GM15510 (cell line): ENCODE results near the gene CMTM4.

Experiments
- POLR2A ChIP-seq: IDR thresholded peaks from 3 replicates; pipeline ENCODE4 v1.6.1; 2011; ENCODE audit warnings: borderline replicate concordance; ENCODE audit not compliant: insufficient read length; ENCODE audit errors: extremely low read depth

CMTM4 gene

DNA sequence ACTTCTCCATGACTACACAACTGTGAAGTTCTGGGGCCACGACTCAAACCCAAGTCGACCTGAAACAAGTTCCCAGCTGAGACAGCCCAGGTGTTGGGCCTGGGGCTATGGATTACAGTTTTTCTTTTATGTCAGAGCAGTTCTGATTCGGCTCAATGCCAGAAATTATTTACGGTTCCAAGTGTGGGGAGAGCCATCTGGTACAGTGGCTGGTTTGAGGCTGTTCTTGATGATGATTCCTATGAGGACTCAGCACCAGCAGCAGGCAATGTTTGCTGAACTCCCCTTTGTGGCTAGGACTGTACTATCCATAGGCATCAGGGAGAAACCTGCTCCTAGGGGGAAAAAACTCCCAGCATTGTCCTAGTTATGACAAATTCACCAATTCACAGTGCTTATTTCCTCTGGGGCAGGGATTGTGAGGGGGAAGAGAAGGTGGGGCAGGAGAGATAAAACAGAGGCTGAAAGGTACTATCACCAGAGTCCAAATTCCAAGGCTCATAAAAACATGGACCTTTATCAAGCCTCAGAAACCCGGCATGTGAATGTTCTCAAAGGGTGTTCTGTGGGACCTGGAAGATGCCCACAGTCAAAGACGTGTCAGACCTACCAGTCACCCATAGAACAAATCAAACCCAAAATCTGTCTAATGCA lies 18.2 kb upstream of the CMTM4 start:
- TF ChIP-seq POLR2A, result no peak

GRCh38 chr16:66714062-66714461 lies 17.5 kb upstream of the CMTM4 start:
- TF ChIP-seq POLR2A, result no peak

DNA sequence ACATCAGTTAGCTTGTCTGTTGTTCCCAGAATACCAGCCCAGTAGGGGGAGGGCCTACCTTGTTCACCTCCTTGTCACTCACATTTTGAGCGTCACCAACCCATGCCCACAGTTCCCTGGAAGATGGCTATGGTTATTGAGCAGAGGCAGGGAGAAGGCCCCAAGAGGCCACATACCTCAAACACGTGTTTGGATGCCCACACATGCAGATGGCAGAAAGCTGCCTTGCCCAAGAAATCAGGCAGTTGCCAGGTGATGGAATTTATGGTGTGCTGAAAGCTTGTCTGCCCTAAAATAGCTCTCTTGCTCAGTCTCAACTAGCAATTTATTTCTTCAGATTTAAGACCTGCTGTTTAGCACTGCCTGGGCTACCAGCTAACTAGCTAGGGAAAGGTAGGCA lies 16.5 kb upstream of the CMTM4 start:
- no peak for TF ChIP-seq POLR2A

DNA sequence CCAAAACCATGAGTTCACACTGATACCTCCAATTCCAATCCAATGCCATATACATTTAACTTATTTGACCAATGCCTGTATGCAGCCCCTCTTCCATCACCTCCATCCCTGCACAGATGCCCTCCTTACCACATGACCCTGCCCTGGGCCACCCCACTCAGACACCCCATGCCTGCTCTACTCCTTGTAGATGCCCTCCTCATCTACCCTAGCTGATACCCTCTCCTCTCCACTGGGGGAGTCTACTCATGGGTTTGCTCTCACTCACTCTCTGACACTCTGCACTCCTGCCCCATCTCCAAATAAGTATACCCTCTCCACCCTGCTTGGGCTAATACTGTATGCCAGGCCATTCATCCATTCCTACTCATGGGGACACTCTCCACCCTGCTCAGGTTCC lies 16.0 kb upstream of the CMTM4 start:
- TF ChIP-seq POLR2A, result no peak

DNA sequence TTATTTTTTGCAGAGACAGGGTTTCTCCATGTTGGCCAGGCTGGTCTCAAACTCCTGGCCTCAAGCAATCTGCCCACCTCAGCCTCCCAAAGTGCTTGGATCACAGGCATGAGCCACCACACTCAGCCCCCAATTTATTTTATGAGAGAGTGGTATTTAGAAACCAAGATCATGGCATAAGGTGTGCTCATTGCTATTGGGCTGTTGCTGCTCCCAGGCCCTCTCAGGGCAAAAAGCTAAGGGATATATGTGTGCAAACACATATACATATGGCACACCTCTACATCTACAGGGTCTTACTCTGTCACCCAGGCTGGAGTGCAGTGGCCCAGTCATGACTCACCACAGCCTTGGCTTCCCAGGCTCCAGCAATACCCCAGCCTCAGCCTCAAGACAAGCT lies 15.0 kb upstream of the CMTM4 start:
- no peak for TF ChIP-seq POLR2A

GRCh38 chr16:66706506-66706880 lies 9.9 kb upstream of the CMTM4 start:
- TF ChIP-seq POLR2A, result no peak

DNA sequence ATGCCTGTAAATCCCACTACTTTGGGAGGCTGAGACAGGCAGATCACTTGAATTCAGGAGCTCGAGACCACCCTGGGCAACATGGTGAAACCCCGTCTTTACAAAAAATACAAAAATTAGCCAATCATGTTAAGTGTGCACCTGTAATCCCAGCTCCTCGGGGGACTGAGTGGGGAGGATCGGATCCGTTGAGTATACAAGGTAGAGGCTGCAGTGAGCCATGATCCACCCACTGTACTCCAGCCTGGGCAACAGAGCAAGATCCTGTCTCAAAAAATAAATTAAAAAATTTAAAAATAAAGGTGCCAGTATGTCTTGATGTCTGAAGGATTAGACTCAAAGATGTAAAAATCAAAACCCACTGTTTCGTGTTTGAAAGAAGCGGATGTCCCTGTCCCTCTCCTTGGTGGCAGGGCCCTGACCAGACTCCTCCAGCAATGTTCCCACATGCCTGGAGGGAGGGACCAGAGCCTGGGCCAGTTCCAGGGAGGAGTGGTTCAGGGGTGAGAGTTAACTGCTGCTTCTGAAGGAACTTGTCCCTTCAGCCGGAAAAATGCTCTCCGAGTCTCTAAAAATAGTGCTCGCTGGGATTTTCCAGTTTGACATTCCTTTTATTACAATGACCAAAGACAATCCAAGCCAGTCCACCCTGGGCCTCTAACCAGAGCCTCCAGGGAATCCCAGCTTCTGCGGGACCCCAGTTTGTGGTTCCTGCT lies 9.4 kb upstream of the CMTM4 start:
- TF ChIP-seq POLR2A, result no peak

DNA sequence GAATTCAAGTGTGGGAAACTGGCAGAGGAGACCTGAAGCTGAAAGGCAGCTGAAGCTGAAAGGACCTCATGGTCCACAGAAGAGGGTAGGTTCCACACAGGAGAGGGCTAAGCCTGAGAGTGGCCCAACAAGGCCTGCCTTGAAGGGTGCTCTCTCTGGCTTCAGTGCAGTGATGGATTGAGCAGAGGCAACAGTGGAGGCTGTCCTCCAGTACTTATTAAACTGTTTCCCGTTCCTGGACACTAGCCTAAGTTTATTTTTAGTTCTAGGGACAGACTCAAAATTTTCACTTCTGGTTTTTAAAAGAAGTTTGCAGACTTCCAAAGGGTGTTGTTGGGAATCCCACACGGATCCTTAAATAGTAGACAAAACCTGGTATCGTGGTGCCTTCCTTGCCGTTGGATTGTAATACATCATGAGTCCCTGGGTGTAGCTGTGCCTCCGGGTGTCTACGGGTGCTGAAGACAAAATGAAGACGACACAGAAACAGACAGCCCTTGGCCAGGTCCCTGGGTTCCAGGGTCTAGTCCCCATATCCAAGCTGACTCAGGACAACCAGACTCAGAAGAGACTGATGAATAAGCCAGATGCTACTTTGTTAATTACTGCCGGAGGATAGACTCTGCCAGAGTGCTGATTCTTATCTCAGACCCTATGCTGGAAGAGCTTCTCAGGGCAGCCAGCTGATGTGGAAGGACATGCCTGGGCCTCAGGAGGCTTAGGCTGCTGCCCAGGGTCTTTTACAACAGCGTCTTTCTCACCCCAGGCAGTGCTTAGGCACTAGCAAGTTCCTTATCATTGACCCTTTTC lies 7.1 kb upstream of the CMTM4 start:
- no peak for TF ChIP-seq POLR2A

GRCh38 chr16:66701516-66701915 lies 5.0 kb upstream of the CMTM4 start:
- TF ChIP-seq POLR2A, result no peak

- no peak for TF ChIP-seq POLR2A
Measured at GRCh38 chr16:66701026-66701425, 4.5 kb upstream of the CMTM4 start.

DNA sequence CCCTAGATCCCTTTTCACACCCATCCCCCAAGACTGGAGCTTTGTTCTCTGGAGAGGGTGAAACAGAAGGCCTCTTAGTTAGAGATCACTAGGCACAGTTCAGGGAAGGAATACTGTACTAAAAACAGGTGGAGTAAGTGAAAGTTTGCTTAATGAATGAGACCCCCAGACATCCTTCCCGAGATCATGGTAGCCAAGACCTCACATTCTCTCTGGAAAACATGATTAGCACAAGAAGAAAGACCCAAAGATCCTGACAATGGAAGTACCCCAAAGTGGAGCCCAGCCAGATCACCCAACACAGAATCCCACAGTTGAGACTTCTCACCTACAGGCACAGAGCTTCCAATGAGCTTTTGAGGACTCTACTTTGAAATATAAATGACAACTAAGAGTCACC lies 3.4 kb upstream of the CMTM4 start:
- TF ChIP-seq POLR2A, result no peak

- no peak for TF ChIP-seq POLR2A
Measured at GRCh38 chr16:66698046-66698445, 1.5 kb upstream of the CMTM4 start.

- TF ChIP-seq POLR2A, result no peak
Measured at GRCh38 chr16:66695935-66696668, 441 bp downstream of the CMTM4 start.

DNA sequence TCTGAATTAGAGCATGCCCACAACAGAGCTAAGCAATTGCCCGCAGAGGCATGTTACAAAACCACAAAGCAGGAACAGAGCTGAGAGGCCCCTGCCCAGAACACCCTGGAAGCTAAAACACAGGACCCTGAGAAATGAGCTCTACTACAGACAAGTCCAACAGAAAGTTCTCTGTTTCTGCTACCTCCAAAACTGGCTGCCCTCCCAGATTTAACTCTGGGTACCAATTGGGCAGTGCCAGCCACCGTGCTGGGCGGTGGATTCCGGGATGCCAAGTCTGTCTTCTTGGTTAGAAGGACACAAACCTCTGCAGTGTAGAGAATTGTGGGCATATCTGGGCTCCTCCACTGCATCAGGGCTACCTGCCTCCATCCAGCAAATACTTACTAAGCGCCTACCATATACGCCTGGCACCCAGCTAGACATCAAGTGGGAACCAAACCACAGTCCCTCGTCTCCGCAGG lies 1.0 kb downstream of the CMTM4 start:
- no peak for TF ChIP-seq POLR2A

DNA sequence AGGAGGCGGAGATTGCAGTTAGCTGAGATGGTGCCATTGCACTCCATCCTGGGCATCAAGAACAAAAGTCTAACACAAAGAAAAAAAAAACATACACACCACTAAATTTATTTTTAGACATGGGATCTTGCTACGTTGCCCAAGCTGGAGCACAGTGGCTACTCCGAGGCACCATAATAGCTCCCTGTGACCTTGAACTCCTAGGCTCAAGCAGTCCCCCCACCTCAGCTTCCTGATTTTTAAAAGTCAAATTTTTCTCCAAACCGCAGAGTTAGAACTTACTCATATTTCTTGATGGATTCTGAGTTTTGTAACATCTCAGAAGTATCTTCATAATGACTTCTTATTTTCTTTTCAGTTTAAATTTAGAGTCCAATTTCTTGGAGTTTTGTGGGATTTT lies 3.4 kb downstream of the CMTM4 start:
- no peak for TF ChIP-seq POLR2A
